GM10248 (cell line): Measurements from ENCODE around the gene NMT2.

Experiments
- CTCF ChIA-PET: fragments of 300-600 bp; sonication (Branson Sonifier 250); formaldehyde crosslinking; extraction: SDS; loops from one replicate; lab custom pipeline; 2021; ENCODE audit warnings: antibody characterized with exemption; lab: Yijun Ruan, JAX
- POLR2A ChIA-PET: fragments of 350-650 bp; sonication (Branson Sonifier 250); formaldehyde crosslinking; extraction: SDS; loops from one replicate; lab custom pipeline; 2020; ENCODE audit warnings: antibody characterized with exemption; lab: Yijun Ruan, JAX
- DNase-seq: peaks from one replicate; pipeline ENCODE4 v3.0.0; 2012; ENCODE audit errors: extremely low spot score
- CTCF ChIP-seq: IDR thresholded peaks from 2 replicates; pipeline ENCODE4 v1.5.1; 2012; ENCODE audit warnings: mild to moderate bottlenecking, low read depth; ENCODE audit errors: extremely low read depth, missing control alignments, control extremely low read depth

Gene NMT2

GRCh38 chr10:15072358-15072757, 96.1 kb downstream of the NMT2 start:
- no peak for DNase-seq
- CTCF ChIA-PET, result no interaction called here
- TF ChIP-seq CTCF, result no peak
- POLR2A ChIA-PET, result no interaction called here

- ChIA-PET CTCF (no interaction called here), POLR2A (no interaction called here)
- no peak for DNase-seq
- TF ChIP-seq CTCF, result no peak
Measured at GRCh38 chr10:15069230-15069629, 99.3 kb downstream of the NMT2 start.

- POLR2A ChIA-PET, result no interaction called here
- CTCF ChIA-PET, result no interaction called here
- DNase-seq, result no peak
- TF ChIP-seq CTCF, result no peak
Measured at GRCh38 chr10:15068802-15069201, 99.7 kb downstream of the NMT2 start.

GRCh38 chr10:15067154-15067553, 101.3 kb downstream of the NMT2 start:
- POLR2A ChIA-PET, result no interaction called here
- TF ChIP-seq CTCF, result no peak
- DNase-seq, result no peak
- CTCF ChIA-PET, result interaction anchor here (1.1 kb wide), 1 partner anchor 38 kb away, joined by 3 read pairs; no protein-coding TSS in a partner anchor

GRCh38 chr10:15060638-15061037, 107.9 kb downstream of the NMT2 start:
- no peak for DNase-seq
- ChIA-PET POLR2A (no interaction called here), CTCF (no interaction called here)
- no peak for TF ChIP-seq CTCF

- CTCF ChIA-PET, result no interaction called here
- DNase-seq, result no peak
- POLR2A ChIA-PET, result no interaction called here
- TF ChIP-seq CTCF, result no peak
Measured at GRCh38 chr10:15059914-15060313, 108.6 kb downstream of the NMT2 start.

GRCh38 chr10:15058689-15059088, 109.8 kb downstream of the NMT2 start:
- TF ChIP-seq CTCF, result no peak
- DNase-seq, result no peak
- ChIA-PET CTCF (no interaction called here), POLR2A (no interaction called here)
